AG10803 (cell line): ENCODE results near the gene SNRPA.

Experiments used
- DNase-seq: peaks from one replicate; pipeline ENCODE4 v3.0.0; 2010; ENCODE audit warnings: low read depth
- H3K4me3 ChIP-seq: 2 replicates; pipeline ENCODE4 v1.5.1; 2011; ENCODE audit warnings: mild to moderate bottlenecking, low read length, control low read depth
- CTCF ChIP-seq: conservative IDR thresholded peaks from 2 replicates; pipeline ENCODE4 v1.5.1; 2011; ENCODE audit warnings: mild to moderate bottlenecking, low read length, control low read depth, inconsistent platforms

The SNRPA gene

GRCh38 chr19:40705950-40706619, 44.9 kb upstream of the SNRPA start:
- DNase-seq = no peak
- TF ChIP-seq CTCF = no peak
- no peak overlapping the region for H3K4me3 ChIP-seq

- DNase-seq = no peak
- no peak for TF ChIP-seq CTCF
- no peak overlapping the region for H3K4me3 ChIP-seq
Measured at GRCh38 chr19:40707615-40708014, 43.4 kb upstream of the SNRPA start.

GRCh38 chr19:40709817-40710216, 41.2 kb upstream of the SNRPA start:
- no peak for DNase-seq
- no peak overlapping the region for H3K4me3 ChIP-seq
- no peak for TF ChIP-seq CTCF

- DNase-seq = no peak
- peak overlapping the region; percentile 73 for H3K4me3 ChIP-seq
- TF ChIP-seq CTCF = no peak
Measured at GRCh38 chr19:40713939-40714338, 37.1 kb upstream of the SNRPA start.

- peak; percentile 90 for DNase-seq
- peak overlapping the region; percentile 73 for H3K4me3 ChIP-seq
- 0 out of 2 replicates have a peak, but pooled peaks have one; percentile 4 for TF ChIP-seq CTCF
Measured at GRCh38 chr19:40714441-40715299, 36.3 kb upstream of the SNRPA start.

GRCh38 chr19:40716031-40716481, 34.9 kb upstream of the SNRPA start:
- H3K4me3 ChIP-seq = peak overlapping the region; percentile 94
- no peak for TF ChIP-seq CTCF
- DNase-seq = no peak
